Astrocyte of the spinal cord (primary cell): ENCODE results near the gene TMBIM4.

Experiments used
- DNase-seq: peaks from one replicate; pipeline ENCODE4 v3.0.0; 2011; ENCODE audit warnings: low read depth, low spot score
- H3K4me3 ChIP-seq: 2 replicates; pipeline ENCODE4 v1.5.1; 2011; ENCODE audit warnings: low read depth, mild to moderate bottlenecking, low read length, moderate library complexity
- CTCF ChIP-seq: IDR thresholded peaks from 2 replicates; pipeline ENCODE4 v1.5.1; 2012; ENCODE audit warnings: low read depth, mild to moderate bottlenecking, low read length, inconsistent platforms
- in situ Hi-C: cut with HindIII; loops from 2 replicates; pipeline ENCODE4 v1.10.0; 2017; ENCODE audit warnings: low sequenced_read_pairs

The TMBIM4 gene

DNA sequence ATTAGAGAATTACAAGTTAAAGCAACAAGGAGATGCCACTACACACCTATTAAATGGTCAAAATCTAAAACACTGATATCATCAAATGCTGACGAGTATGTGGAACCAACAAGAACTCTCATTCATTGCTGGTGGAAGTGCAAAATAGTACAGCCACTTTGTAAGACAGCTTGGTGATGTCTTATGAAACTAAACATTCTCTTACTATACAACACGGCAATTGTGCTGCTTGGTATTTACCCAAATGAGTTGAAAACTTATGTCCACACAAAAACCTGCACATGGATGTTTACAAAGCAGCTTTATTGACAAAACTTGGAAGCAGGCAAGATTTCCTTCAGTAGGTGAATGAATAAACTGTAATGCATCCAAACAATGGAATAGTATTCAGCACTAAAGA lies 3.2 kb downstream of the TMBIM4 start:
- DNase-seq = no peak
- no peak overlapping the region for H3K4me3 ChIP-seq
- TF ChIP-seq CTCF = no peak
- in situ Hi-C loops = no loop called here

DNA sequence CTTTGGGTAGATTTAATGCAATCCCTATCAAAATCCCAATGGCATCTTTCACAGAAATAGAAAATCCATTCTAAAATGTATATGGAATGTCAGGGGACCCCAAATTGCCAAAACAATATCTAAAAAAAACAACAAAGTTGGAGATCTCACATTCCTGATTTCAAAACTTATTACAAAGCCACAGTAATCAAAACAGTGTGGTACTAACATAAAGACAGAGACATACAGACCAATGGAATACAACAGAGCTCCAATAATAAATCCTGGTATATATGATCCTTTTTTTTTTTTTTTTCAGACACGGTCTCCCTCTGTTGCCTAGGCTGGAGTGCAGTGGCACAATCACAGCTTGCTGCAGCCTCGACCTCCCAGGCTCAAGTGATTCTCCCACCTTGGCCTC lies 4.7 kb downstream of the TMBIM4 start:
- in situ Hi-C loops = no loop called here
- no peak for DNase-seq

GRCh38 chr12:66164349-66164821 lies 5.4 kb downstream of the TMBIM4 start:
- in situ Hi-C loops = no loop called here
- TF ChIP-seq CTCF = no peak
- no peak overlapping the region for H3K4me3 ChIP-seq
- DNase-seq = peak; percentile 34

More for the DNA sequence above, 4.7 kb downstream of the TMBIM4 start:
- H3K4me3 ChIP-seq = no peak overlapping the region
- TF ChIP-seq CTCF = no peak

GRCh38 chr12:66163289-66163688 lies 6.5 kb downstream of the TMBIM4 start:
- in situ Hi-C loops = no loop called here
- H3K4me3 ChIP-seq = no peak overlapping the region
- DNase-seq = no peak
- TF ChIP-seq CTCF = no peak

DNA sequence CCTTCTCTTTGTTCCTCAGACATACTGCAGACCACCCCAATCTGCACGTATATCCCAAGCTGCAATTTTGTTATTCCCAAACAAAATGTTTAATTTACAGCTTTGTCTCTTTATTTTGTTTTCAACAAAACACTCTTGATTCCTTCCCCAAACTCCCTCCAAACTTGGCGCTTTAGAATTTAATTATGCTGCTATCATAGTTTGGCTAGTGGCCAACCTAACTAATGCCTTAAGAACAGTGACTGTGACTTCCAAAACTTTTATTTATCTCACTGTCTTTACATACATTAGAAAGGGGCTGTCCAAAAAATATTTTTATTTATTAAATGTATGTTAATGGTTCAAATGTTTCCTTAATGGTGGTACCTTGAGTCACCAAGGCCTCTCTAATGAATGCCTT lies 7.1 kb downstream of the TMBIM4 start:
- in situ Hi-C loops = no loop called here
- no peak for DNase-seq
- no peak for TF ChIP-seq CTCF
- no peak overlapping the region for H3K4me3 ChIP-seq

- no peak for TF ChIP-seq CTCF
- in situ Hi-C loops = no loop called here
- DNase-seq = no peak
- H3K4me3 ChIP-seq = no peak overlapping the region
Measured at GRCh38 chr12:66160704-66161103, 9.1 kb downstream of the TMBIM4 start.

- DNase-seq = no peak
- in situ Hi-C loops = no loop called here
- no peak for TF ChIP-seq CTCF
- H3K4me3 ChIP-seq = no peak overlapping the region
Measured at GRCh38 chr12:66159123-66159522, 10.7 kb downstream of the TMBIM4 start.
